GM12878 (cell line): ENCODE results near the gene TIMP3. TPM values are rescaled to one million over a fixed set of nuclear protein-coding genes. Genes with fewer than 3 reads are reported as not detected.

Experiments used
- ATAC-seq: fragments of 200-7000 bp; cut with Tn5 transposase; 3 replicates; pipeline ENCODE4 v1.9.1; 2020; ENCODE audit warnings: mild to moderate bottlenecking, moderate library complexity
- BruUV-seq: library from RNA; stranded (reverse); fragments of 400-500 nt; replicated peaks from 2 replicates; lab custom pipeline; 2021; lab: Mats Ljungman, UMichigan
- CTCF ChIA-PET: fragments of 300-600 bp; sonication (Branson Sonifier 250); formaldehyde crosslinking; extraction: SDS; loops from one replicate; lab custom pipeline; 2021; ENCODE audit warnings: inconsistent platforms; lab: Yijun Ruan, JAX
- POLR2A ChIA-PET: fragments of 350-600 bp; formaldehyde crosslinking; extraction: SDS; loops from one replicate; lab custom pipeline; 2021; ENCODE audit warnings: inconsistent platforms; lab: Charles Lee
- RAD21 ChIA-PET: fragments of 300-600 bp; sonication (Branson Sonifier 250); formaldehyde crosslinking; loops from one replicate; lab custom pipeline; 2023; ENCODE audit warnings: antibody characterized with exemption; ENCODE audit not compliant: unreplicated experiment; lab: Charles Lee
- SMC1A ChIA-PET: fragments of 300-600 bp; sonication (Branson Sonifier 250); formaldehyde crosslinking; loops from one replicate; lab custom pipeline; 2023; ENCODE audit not compliant: unreplicated experiment, uncharacterized antibody; lab: Charles Lee
- DNase-seq: peaks from one replicate; pipeline ENCODE4 v3.0.0-alpha.2; 2011; ENCODE audit warnings: low read depth, low spot score
- FAIRE-seq: peaks from 3 replicates; lab custom pipeline; 2011; peaks lifted over from hg19 to GRCh38; lab: Jason Lieb, UNC
- H2AFZ ChIP-seq: 2 replicates; pipeline ENCODE4 v1.6.0; 2011; ENCODE audit warnings: low read depth, low read length, control low read depth; ENCODE audit not compliant: control insufficient read depth
- H3K27ac ChIP-seq: 2 replicates; pipeline ENCODE4 v1.5.1; 2011; ENCODE audit warnings: control low read depth; ENCODE audit not compliant: control insufficient read depth, insufficient read depth
- H3K27me3 ChIP-seq, 2 experiments: replicated peaks in 1 of 2; 2 replicates each; pipeline versions ENCODE4 v1.6.0 to v1.6.1; 2011; ENCODE audit warnings: low read length in 1 of 2; ENCODE audit not compliant: control insufficient read depth in 2 of 2, insufficient read depth in 2 of 2
- H3K36me3 ChIP-seq, 2 experiments: 2 replicates each; pipeline ENCODE4 v1.5.1; 2011; ENCODE audit warnings: low read length in 1 of 2; ENCODE audit not compliant: control insufficient read depth in 2 of 2, insufficient read depth in 2 of 2
- H3K4me1 ChIP-seq: 2 replicates; pipeline ENCODE4 v1.6.1; 2011; ENCODE audit warnings: mild to moderate bottlenecking, low read length, moderate library complexity, mixed read lengths; ENCODE audit not compliant: control insufficient read depth, insufficient read depth
- H3K4me2 ChIP-seq: 2 replicates; pipeline ENCODE4 v1.6.0; 2011; ENCODE audit warnings: control low read depth; ENCODE audit not compliant: control insufficient read depth, insufficient read depth
- H3K4me3 ChIP-seq: fragments of 200-600 bp; sonication (generic); 2 replicates; pipeline ENCODE4 v1.5.1; 2016
- H3K79me2 ChIP-seq: 2 replicates; pipeline ENCODE4 v1.6.0; 2011; ENCODE audit warnings: low read length; ENCODE audit not compliant: control insufficient read depth, insufficient read depth
- H3K9ac ChIP-seq: 2 replicates; pipeline ENCODE4 v1.8.0; 2011; ENCODE audit warnings: low read length, control low read depth, mixed read lengths; ENCODE audit not compliant: control insufficient read depth, insufficient read depth
- H3K9me3 ChIP-seq: replicated peaks from 3 replicates; pipeline ENCODE4 v1.5.1; 2011; ENCODE audit warnings: mild to moderate bottlenecking, low read length; ENCODE audit not compliant: control insufficient read depth, insufficient read depth
- H4K20me1 ChIP-seq: 2 replicates; pipeline ENCODE4 v1.6.0; 2011; ENCODE audit not compliant: control insufficient read depth, insufficient read depth
- ATF3 ChIP-seq: IDR thresholded peaks from 2 replicates; pipeline ENCODE4 v1.6.1; 2011; ENCODE audit warnings: low read depth, mild to moderate bottlenecking, low read length, moderate library complexity, borderline replicate concordance; ENCODE audit errors: extremely low read depth
- BCLAF1 ChIP-seq: fragments of 450-650 bp; IDR thresholded peaks from 2 replicates; pipeline ENCODE4 v1.6.1; 2017; ENCODE audit warnings: antibody characterized with exemption, mild to moderate bottlenecking, moderate library complexity
- HCFC1 ChIP-seq: fragments of 150-350 bp; IDR thresholded peaks from 2 replicates; pipeline ENCODE4 v1.6.1; 2014; ENCODE audit warnings: low read length
- MLLT1 ChIP-seq: fragments of 450-650 bp; IDR thresholded peaks from 2 replicates; pipeline ENCODE4 v1.6.1; 2016; ENCODE audit warnings: mild to moderate bottlenecking
- RAD51 ChIP-seq: fragments of 450-650 bp; IDR thresholded peaks from 2 replicates; pipeline ENCODE4 v1.6.1; 2016; ENCODE audit warnings: moderate library complexity, mild to moderate bottlenecking, inconsistent platforms
- RELB ChIP-seq: fragments of 450-650 bp; IDR thresholded peaks from 2 replicates; pipeline ENCODE4 v1.6.1; 2017; ENCODE audit warnings: low read depth, mild to moderate bottlenecking, moderate library complexity
- SIX5 ChIP-seq: IDR thresholded peaks from 2 replicates; pipeline ENCODE4 v1.6.1; 2011; ENCODE audit warnings: mild to moderate bottlenecking, low read depth, low read length, moderate library complexity; ENCODE audit not compliant: severe bottlenecking
- SREBF2 ChIP-seq: IDR thresholded peaks from 2 replicates; pipeline ENCODE4 v1.6.1; 2012; ENCODE audit warnings: mild to moderate bottlenecking, low read length
- TARDBP ChIP-seq: IDR thresholded peaks from 2 replicates; pipeline ENCODE4 v1.6.1; 2016; ENCODE audit warnings: borderline replicate concordance
- USF2 ChIP-seq: IDR thresholded peaks from 2 replicates; pipeline ENCODE4 v1.6.1; 2011; ENCODE audit warnings: low read depth, low read length, improper control_type of control experiment, borderline replicate concordance
- YY1 ChIP-seq: IDR thresholded peaks from 2 replicates; pipeline ENCODE4 v1.6.1; 2011; ENCODE audit warnings: low read depth, mild to moderate bottlenecking, low read length
- ZBTB11 ChIP-seq: fragments of 450-650 bp; formaldehyde crosslinking; IDR thresholded peaks from 2 replicates; pipeline ENCODE4 v1.5.0; 2022; ENCODE audit warnings: mild to moderate bottlenecking, missing genetic modification characterization
- WGBS: methylation state at CpG from one replicate; pipeline ENCODE4 v1.1.6; 2016; ENCODE audit warnings: low lambda C conversion rate; ENCODE audit not compliant: insufficient replicate concordance, insufficient coverage; ENCODE audit errors: missing lambda C conversion rate; 5-methylcytosine and 5-hydroxymethylcytosine counted together
- in situ Hi-C: fragments of 300-500 bp; cut with MboI; formaldehyde crosslinking; loops from 9 replicates; pipeline ENCODE4 v1.14.3; 2018; ENCODE audit warnings: mixed read lengths
- intact Hi-C: fragments of 100-400 bp; cut with micrococcal nuclease; formaldehyde crosslinking; loops from one replicate; pipeline ENCODE4 v1.14.2; 2022; ENCODE audit not compliant: unreplicated experiment
- polyA plus RNA-seq, 11 experiments: library from polyadenylated mRNA; depleted of rRNA in 4 of 11; unstranded in 6 of 11; stranded (reverse) in 5 of 11; fragments of >200 nt; fragmentation: Nextera tagmentation in 4 of 11; fragmentation: Illumina TruSeq in 1 of 11; extraction: Ambion mirVana in 4 of 11; extraction: Trizol in 1 of 11; gene quantifications; 1 replicate in 1 of 11; 2 replicates in 10 of 11; pipeline versions ENCODE4 v1.2.1 to v1.2.3, GENCODE V29; 2011 to 2016; ENCODE audit warnings: inconsistent platforms in 2 of 11, missing spikeins in 2 of 11, low read depth in 1 of 11
- total RNA-seq, 4 experiments: library from RNA; depleted of rRNA in 3 of 4; stranded (reverse); fragments of >200 nt in 3 of 4; fragmentation: Illumina TruSeq in 1 of 4; extraction: Trizol in 1 of 4; gene quantifications; 2 replicates each; pipeline versions ENCODE4 v1.2.1 to v1.2.3, GENCODE V29; 2013 to 2021

The TIMP3 gene
- total and polyA plus RNA-seq, 10 of the 15 experiments (the other 5 are each of a cell fraction or from before 2014, with no cell fraction given): 0.01 to 0.74 (median 0.27) TPM; not detected in 5

- H3K9me3 ChIP-seq: no peaks in the 10 kb centered on the region
- no peaks in the 10 kb centered on the region for H3K4me1 ChIP-seq
- H3K9ac ChIP-seq: no peak overlapping the region
- intact Hi-C loops: no loop called here
- no peaks in the 10 kb centered on the region for H3K79me2 ChIP-seq
- peak; percentile 39; the same call in 1 of the 3 replicates for ATAC-seq
- H2AFZ ChIP-seq: no peak overlapping the region
- no peak for DNase-seq
- ChIA-PET SMC1A (no interaction called here), CTCF (no interaction called here), RAD21 (no interaction called here), POLR2A (no interaction called here)
- WGBS: 49% methylated on average over 3 of the region's 3 CpGs
- in situ Hi-C loops: no loop called here
- FAIRE-seq: no peak
- no peak overlapping the region for H3K27ac ChIP-seq
- H3K4me3 ChIP-seq: no peak overlapping the region
- H3K27me3 ChIP-seq: no peaks in the 10 kb centered on the region; a peak in 1 of 4 replicates
- no TSS peak for BruUV-seq
- H4K20me1 ChIP-seq: no peaks in the 10 kb centered on the region
- H3K4me2 ChIP-seq: no peak overlapping the region
- no peaks in the 10 kb centered on the region for H3K36me3 ChIP-seq
- TF ChIP-seq ATF3 (peak; percentile 76; the same call in 1 of the 2 replicates), SIX5 (peak; percentile 68), USF2 (peak; percentile 52), BCLAF1 (no peak), RELB (no peak), RAD51 (peak; percentile 39; the same call in 1 of the 2 replicates), YY1 (peak; percentile 57; the same call in 1 of the 2 replicates), HCFC1 (peak; percentile 67), MLLT1 (no peak), SREBF2 (no peak), ZBTB11 (CRISPR knock-in tag) (no peak), TARDBP (no peak)
These were observed 102.5 kb downstream of the TIMP3 start for GRCh38 chr22:32904044-32904443.
